ENCODE results near the gene KCND3. TPM values are rescaled to one million over a fixed set of nuclear protein-coding genes. Genes with fewer than 3 reads are reported as not detected.

Gene KCND3
- total RNA-seq, 1 experiment from 2014 or later = not detected

DNA sequence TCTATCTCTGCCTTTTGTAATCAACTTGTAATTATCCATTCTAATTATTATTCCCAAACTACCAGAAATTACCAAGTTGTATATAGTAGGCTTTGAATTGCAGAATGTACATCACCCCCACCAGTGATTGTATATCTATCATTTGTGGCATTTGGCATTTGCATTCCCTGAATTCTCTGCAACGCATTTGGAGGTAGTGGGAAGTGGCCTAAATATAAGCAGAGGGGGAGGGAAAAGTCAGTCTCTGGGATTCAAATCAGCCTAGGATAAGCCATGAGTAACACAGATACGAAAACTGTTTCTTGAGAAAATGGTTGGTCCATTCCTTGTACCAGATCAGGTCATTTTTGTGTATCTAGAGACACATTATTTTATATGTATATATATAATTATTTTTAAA is 213.1 kb downstream of the KCND3 start:
- Histone ChIP-seq H3K79me2 (ENCODE audit: low read depth) (no peaks in the 10 kb centered on the region), H4K20me1 (ENCODE audit: insufficient read depth) (no peaks in the 10 kb centered on the region), H3K27ac (no peak overlapping the region), H3F3A (ENCODE audit: insufficient read depth, low read depth) (no peaks in the 10 kb centered on the region), H3K9me3 (ENCODE audit: insufficient read depth, low read depth) (no peaks in the 10 kb centered on the region), H3K4me3 (no peak overlapping the region), H3K27me3 (ENCODE audit: insufficient read depth, low read depth) (peaks cover 57% of the 10 kb centered on the region), H3K9me2 (ENCODE audit: insufficient read depth) (no peaks in the 10 kb centered on the region), H3K4me1 (replicated peaks; ENCODE audit: insufficient read depth) (no peaks in the 10 kb centered on the region), H3K36me3 (ENCODE audit: low read depth) (no peaks in the 10 kb centered on the region), H3K4me2 (no peak overlapping the region), H2AFZ (no peak overlapping the region)
- CTCF ChIA-PET = no interaction called here
- no peak for TF ChIP-seq EZH2 (IDR thresholded peaks at IDR 0.05; ENCODE audit: low read depth)
- POLR2A ChIA-PET (ENCODE audit: unreplicated experiment) = no interaction called here
- BruUV-seq (replicated peaks) = no TSS peak
- DNase-seq = no peak
- intact Hi-C loops (cut with micrococcal nuclease; ENCODE audit: unreplicated experiment) = no loop called here

DNA sequence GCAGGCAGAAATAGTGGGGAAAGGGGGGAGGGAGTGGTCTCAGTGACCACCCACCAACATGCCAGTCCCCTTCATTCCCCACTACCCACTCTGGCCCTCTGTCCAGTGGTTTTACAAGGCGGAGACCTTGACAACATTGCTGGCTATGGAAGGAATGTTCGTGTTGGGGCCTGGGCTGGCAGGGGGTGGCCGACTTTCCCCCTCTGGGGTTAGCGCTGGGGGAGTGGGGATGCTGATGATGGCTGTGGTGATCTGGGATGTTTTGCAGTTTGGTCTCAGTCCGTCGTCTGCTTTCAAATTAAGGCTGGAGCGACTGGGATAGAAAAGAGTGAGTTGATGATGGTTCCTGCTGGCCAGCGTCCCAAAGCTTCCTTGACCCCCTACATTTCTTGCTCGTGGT is 213.5 kb downstream of the KCND3 start:
- Histone ChIP-seq H3K9me3 (ENCODE audit: insufficient read depth, low read depth) (no peaks in the 10 kb centered on the region), H3K27me3 (ENCODE audit: insufficient read depth, low read depth) (peaks cover 53% of the 10 kb centered on the region), H3K4me3 (no peak overlapping the region), H3K9me2 (ENCODE audit: insufficient read depth) (no peaks in the 10 kb centered on the region), H3F3A (ENCODE audit: insufficient read depth, low read depth) (no peaks in the 10 kb centered on the region), H3K27ac (no peak overlapping the region), H2AFZ (no peak overlapping the region), H3K4me1 (replicated peaks; ENCODE audit: insufficient read depth) (no peaks in the 10 kb centered on the region), H4K20me1 (ENCODE audit: insufficient read depth) (no peaks in the 10 kb centered on the region), H3K79me2 (ENCODE audit: low read depth) (no peaks in the 10 kb centered on the region), H3K36me3 (ENCODE audit: low read depth) (no peaks in the 10 kb centered on the region), H3K4me2 (no peak overlapping the region)
- intact Hi-C loops (cut with micrococcal nuclease; ENCODE audit: unreplicated experiment) = no loop called here
- TF ChIP-seq, protein P1, sequence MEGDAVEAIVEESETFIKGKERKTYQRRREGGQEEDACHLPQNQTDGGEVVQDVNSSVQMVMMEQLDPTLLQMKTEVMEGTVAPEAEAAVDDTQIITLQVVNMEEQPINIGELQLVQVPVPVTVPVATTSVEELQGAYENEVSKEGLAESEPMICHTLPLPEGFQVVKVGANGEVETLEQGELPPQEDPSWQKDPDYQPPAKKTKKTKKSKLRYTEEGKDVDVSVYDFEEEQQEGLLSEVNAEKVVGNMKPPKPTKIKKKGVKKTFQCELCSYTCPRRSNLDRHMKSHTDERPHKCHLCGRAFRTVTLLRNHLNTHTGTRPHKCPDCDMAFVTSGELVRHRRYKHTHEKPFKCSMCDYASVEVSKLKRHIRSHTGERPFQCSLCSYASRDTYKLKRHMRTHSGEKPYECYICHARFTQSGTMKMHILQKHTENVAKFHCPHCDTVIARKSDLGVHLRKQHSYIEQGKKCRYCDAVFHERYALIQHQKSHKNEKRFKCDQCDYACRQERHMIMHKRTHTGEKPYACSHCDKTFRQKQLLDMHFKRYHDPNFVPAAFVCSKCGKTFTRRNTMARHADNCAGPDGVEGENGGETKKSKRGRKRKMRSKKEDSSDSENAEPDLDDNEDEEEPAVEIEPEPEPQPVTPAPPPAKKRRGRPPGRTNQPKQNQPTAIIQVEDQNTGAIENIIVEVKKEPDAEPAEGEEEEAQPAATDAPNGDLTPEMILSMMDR (conservative IDR thresholded peaks at IDR 0.05) = no peak
- TF ChIP-seq EZH2 (IDR thresholded peaks at IDR 0.05; ENCODE audit: low read depth) = no peak
- BruUV-seq (replicated peaks) = no TSS peak
- ChIA-PET CTCF (no interaction called here), POLR2A (ENCODE audit: unreplicated experiment) (no interaction called here)
- DNase-seq = no peak

DNA sequence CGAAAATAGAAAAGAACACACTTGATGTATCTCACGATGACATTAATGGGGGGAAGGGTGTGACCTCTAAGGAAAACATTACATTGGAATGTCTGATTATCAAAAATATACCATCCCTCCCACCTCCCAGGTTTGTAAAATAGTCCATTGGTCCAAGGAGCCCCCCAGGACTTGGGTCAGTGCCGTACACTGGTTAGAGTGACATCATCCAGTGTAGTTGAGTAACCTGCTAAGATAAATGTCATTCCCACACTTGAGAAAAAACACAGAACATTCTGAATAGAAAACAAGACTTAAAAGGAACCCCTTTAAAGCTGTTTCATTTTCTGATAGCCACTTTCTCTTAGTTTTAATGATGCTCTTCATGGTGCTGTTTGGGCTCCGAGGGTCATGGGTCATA is 218.6 kb downstream of the KCND3 start:
- Histone ChIP-seq H3K9me2 (ENCODE audit: insufficient read depth) (no peaks in the 10 kb centered on the region), H3K4me3 (no peak overlapping the region), H3K4me2 (no peak overlapping the region), H3F3A (ENCODE audit: insufficient read depth, low read depth) (peaks cover 10% of the 10 kb centered on the region), H2AFZ (no peak overlapping the region), H3K79me2 (ENCODE audit: low read depth) (no peaks in the 10 kb centered on the region), H3K4me1 (replicated peaks; ENCODE audit: insufficient read depth) (no peaks in the 10 kb centered on the region), H3K27ac (no peak overlapping the region), H3K36me3 (ENCODE audit: low read depth) (peaks cover 3% of the 10 kb centered on the region), H4K20me1 (ENCODE audit: insufficient read depth) (peaks cover 21% of the 10 kb centered on the region), H3K27me3 (ENCODE audit: insufficient read depth, low read depth) (peaks cover 14% of the 10 kb centered on the region; the same call in 1 of the 2 replicates), H3K9me3 (ENCODE audit: insufficient read depth, low read depth) (no peaks in the 10 kb centered on the region)
- intact Hi-C loops (cut with micrococcal nuclease; ENCODE audit: unreplicated experiment) = no loop called here
- DNase-seq = no peak
- no TSS peak for BruUV-seq (replicated peaks)
- ChIA-PET POLR2A (ENCODE audit: unreplicated experiment) (no interaction called here), CTCF (interaction anchor here (0.6 kb wide), 1 partner anchor 323 kb away, joined by 5 read pairs; no protein-coding TSS in a partner anchor)
- TF ChIP-seq, protein P1 (conservative IDR thresholded peaks at IDR 0.05) = no peak
- no peak for TF ChIP-seq EZH2 (IDR thresholded peaks at IDR 0.05; ENCODE audit: low read depth)

Measured in PC-9 (cell line).